GM21576 (cell line): ENCODE measurements around the gene SPATA3.
"Not testable (repeated sequence)": the region's sequence is repeated elsewhere in the genome, so short reads cannot be mapped to it uniquely, and the experiment has no call there.

ENCODE experiments used
- ATAC-seq: cut with Tn5 transposase; IDR thresholded peaks from one replicate; pipeline ENCODE4 v1.9.1; 2021; ENCODE audit warnings: mild to moderate bottlenecking, moderate library complexity; ENCODE audit not compliant: unreplicated experiment

SPATA3 gene

DNA sequence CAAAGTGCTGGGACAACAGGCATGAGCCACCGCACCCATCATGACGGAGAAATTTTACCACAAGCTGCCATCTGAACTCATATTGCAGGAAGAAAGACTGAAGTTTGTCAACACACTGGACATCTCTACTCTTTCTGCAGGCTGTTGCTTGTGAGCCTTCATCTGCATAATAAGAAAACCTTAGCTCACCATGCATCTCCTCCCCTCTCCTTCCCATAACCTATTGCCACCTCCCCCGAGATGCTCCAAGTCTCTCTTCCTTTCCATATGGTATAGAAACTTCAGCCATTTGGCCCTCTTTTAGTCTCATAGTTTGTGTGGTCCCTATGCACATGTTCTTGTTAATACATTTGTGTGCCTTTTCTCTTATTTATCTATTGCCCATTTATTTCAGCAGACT is 22.3 kb downstream of the SPATA3 start:
- ATAC-seq = no peak

DNA sequence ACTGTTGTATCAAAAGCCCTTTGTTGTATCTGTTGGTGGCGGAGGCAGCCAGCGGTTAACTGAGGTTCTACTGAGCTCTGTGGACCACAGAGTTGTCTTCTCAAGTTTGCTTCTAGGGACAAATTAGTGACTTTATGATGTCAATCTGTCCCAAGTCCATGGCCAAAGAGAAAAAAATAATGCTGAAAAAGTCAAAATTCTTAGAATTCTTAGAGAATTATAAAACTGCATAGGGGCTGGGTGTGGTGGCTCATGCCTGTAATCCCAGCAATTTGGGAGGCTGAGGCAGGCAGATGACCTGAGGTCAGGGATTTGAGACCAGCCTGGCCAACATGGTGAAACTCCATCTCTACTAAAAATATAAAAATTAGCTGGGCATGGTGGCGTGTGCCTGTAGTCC is 29.1 kb downstream of the SPATA3 start:
- not testable (repeated sequence) for ATAC-seq

GRCh38 chr2:231028889-231029288 is 33.0 kb downstream of the SPATA3 start:
- ATAC-seq = no peak

DNA sequence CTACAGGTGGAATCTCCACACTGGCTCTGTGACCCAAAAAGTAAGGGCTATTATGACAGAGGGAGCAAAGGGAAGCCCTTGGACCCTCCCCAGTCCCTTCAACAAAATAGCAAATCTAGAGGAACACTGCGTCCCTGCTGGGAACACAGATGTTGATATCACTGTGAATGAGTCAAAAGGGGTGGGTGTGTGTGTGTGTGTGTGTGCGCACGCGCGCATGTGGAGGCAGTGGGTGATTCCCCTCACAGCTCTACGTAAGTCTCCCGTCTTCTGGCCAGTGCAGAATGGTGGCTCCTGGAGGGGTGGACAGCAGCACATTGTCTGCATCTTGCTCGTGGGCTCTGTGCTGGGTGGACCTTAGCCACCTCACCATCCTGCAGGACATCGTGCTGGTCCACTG is 33.6 kb downstream of the SPATA3 start:
- no peak for ATAC-seq

DNA sequence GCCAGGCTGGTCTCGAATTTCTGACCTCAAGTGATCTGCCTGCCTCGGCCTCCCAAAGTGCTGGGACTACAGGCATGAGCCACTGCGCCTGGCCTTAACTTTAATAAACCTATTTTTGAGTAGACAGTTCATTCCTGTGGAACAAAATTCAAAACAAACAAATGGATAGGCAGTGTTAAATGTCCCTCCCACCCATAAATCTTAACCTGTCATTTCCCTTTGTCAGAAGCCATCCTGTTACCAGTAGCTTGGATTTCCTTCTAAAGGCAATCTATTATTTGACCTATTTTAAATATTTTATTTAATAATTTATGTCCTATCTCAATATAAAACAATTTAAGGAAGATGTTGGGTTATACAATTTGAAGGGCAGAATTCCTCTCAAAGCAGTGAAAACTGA is 34.8 kb downstream of the SPATA3 start:
- no peak for ATAC-seq

- ATAC-seq = no peak
Observed at GRCh38 chr2:231032575-231033140, 36.7 kb downstream of the SPATA3 start.

- ATAC-seq = no peak
Observed at GRCh38 chr2:231033147-231034132, 37.5 kb downstream of the SPATA3 start.

DNA sequence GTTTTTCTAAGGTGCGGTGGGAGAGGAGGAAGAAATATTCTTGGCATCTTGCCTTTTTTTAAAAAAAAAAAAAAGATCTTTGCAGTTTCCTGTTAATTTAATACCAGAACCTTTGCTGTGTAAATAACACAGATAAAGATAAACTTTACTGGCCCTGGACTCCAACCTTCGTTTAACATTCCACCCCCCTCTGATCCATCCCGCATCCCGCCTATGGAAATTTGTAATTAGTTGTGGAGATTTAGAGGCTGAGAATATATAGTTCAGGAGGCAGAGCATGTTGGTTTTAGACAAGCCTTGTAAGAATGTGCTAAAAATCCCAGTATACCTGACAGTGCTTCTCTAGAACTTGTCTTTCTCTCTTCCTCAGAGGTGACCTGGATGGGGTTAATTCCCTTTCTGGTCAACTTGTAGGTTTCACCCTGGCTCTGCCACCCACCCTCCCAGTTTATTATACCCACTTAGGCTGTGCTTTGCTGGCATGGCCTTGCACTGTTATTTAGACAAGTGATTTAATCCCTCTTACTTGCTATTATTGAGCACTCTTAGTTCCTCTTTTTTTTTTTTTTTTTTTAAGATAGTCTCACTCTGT is 38.5 kb downstream of the SPATA3 start:
- ATAC-seq = no peak

DNA sequence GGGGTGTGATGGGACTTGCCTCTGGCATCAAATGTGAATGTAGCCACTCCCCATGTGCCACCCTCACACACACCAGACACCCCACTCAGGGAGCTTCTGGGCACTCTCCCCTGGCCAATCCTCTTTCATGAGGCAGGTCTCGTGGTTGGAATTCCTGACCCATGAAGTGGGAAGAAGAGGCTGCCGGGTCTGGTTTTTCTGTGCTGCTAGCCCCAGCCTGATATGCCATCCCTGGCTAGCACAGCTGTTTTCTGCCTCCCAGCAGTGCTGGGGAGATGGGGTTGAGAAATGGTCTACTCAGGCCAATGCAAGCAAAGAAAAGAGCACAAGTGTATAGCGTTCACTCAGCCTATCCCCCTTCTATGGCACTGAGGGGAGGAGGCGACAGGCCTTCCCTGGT is 40.2 kb downstream of the SPATA3 start:
- no peak for ATAC-seq

DNA sequence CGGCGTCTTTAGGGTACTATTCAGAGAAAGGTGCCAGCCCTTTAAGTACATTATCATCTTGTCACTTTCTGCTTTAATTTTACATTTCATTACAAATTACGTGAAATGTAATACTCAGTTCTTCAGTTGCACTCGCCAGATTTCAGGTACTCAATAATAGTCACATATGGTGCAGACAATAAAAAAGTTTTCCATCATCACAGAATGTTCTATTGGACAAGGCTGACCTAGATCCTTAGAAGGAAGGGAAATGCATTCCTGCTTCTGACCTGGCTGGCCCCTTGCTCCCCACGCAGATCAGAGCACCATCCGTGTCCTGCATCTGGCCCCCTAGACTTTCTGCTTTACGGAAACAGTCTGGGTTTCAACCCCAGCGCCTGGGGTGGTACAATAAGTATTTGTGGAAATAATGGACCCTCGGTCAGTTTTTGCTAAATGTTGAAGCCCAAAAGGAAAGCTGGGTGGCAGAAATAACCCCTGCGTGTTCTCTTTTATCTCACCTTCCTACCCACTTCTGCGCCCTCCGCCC is 40.7 kb downstream of the SPATA3 start:
- ATAC-seq = no peak

DNA sequence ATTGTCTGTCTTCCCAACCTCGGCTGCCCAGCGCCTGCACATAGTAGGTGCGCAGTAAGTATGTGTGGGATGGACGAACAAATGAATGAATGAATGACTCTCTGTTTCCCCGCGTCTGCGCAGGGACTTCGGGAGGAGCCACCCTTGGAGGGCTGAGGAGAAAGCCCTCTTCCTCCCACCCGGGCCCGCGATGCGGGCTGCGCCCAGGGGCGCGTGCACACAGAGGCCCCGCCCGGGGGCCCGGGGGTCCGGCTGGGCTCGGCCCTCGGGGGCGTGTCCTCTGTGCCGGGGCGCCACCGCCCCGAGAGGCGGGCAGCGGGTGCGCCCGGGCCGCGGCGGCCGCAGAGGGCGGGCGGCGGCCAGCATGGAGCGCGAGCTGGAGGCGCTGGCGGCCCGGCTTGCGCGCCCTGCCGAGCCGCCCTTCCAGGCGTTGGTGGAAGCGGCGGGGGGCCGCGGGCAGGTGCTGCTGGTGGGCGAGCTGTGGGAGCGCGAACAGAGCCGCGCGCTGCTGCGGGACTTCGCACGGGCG is 41.3 kb downstream of the SPATA3 start, which contains the start of gene C2orf72:
Gene C2orf72, plus strand, starts transcription at position 322 of the 529 bp plus-strand sequence. Its CDS starts 43 bp downstream, at position 365.
- ATAC-seq = no peak

DNA sequence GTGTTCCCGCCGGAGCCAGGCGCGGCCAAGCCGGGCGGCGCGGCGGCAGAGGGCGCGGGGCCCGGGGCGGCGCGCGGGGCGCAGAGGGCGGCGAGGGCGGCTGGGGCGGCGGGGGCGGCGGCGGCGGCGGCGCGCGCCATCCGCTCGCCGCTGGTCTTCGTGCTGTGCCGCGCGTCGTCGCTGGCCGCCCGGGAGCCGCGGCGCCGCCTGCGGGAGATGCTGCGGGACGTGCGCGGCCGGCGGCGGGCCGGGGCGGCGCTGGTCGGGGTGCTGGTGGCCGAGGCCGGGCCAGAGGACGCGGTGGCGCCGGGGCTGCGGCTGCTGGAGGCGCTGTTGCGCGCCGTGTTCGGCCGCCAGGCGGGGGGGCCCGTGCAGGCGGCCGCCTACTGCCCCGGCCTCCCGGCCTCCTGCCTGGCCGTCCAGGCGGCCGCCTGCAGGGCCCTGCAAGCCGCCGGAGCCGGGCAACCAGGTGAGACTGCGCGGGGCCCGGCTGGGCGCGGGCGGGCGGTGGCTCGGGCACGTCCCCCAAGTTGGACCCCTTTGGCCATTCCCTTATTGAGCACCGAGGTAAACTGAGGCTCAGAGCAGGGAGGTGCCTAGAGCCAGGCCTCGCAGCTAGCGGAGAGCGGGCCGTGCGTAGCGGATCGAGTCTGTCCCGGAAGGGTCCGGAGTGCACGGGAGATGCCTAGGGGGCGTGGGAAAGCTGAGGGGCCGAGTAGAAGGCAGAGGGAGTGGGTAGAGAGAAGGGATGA is 42.0 kb downstream of the SPATA3 start:
- no peak for ATAC-seq

GRCh38 chr2:231038483-231039293 is 42.8 kb downstream of the SPATA3 start:
- no peak for ATAC-seq

DNA sequence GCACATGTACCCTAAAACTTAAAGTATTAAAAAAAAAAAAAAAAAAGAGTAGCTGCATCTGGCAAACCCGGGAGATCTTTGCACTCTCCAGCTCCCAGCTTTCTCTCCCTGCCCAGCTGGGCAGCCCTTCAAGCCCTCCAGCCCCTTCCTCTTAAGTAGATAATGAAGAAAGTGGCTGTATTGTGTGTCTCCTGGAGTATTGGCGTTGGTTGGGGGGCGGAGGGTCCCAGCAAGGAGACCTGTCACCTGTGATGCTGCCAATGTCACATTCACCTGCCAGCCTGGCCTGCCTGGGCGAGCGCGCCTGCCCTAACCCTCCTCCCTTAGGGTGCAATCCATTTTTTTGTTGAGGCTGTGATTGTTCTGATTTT is 43.4 kb downstream of the SPATA3 start:
- ATAC-seq = no peak

DNA sequence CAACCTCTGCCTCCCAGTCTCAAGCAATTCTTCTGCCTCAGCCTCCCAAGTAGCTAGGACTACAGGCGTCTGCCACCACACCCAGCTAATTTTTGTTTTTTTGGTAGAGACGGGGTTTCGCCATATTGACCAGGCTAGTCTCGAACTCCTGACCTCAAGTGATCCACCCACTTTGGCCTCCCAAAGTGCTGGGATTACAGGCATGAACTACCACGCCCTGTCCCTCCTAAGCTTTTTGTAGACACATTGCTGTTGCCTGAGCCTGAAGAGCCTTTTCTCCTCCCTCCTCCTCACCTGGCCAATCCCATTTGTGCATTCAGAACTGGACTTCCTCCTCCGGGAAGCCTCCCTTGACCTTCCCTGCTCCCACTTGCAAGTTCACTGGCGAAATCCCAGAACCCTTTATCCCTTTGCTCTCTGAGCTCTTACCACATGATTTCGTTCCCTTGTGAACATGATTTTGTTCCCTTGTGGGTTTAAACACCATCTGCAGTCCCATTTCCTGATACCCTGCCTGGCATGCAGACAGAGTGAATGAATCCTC is 44.0 kb downstream of the SPATA3 start:
- ATAC-seq = no peak

DNA sequence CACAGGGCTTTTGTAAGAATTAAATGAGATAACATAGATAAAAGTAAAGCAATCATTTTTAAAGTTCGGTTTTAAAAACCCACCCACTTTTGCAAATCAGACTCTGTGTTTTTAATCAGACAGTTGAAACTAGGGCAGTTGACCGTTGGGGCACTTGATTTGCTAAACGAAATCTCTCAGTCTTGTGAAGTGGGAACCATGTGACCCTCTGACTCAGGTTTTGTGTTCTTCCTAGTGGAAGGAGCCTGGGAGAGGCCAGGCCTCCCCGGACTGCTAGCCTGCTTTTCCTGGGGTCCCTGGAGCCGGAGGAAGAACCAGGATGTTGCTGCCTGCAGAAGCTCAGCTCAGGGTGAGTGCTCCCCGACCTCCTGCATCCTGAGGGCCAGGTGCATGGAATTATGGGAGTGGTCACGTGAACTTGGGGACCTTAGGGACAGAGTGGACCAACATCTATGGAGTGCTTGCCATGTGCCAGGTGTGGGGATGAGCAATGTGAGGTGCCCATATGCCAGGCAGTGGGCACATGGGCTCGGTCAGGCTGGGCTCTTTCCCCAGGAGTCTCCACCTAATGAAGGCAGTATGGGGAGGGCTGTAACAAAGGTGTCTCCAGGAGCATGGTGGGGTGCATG is 45.3 kb downstream of the SPATA3 start:
- no peak for ATAC-seq

DNA sequence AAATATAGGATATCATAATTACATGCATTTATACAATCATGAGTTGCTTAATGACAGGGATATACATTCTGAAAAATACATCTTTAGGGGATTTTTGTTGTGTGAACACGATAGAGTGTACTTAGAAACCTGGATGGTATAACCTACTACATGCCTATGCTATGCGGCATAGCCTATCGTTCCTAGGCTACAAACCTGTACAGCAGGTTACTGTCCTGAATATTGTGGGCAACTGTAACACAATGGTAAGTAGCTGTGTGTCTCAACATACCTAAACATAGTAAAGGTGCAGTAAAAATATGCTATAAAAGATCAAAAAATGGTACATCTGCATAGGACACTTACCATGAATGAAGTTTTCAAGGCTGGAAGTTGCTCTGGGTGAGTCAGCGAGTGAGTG is 47.9 kb downstream of the SPATA3 start:
- no peak for ATAC-seq

GRCh38 chr2:231046916-231047273 is 51.0 kb downstream of the SPATA3 start:
- no peak for ATAC-seq

- ATAC-seq = no peak
Observed at GRCh38 chr2:231047274-231047922, 51.5 kb downstream of the SPATA3 start.
